ENCODE results near the gene STAP2. TPM values are rescaled to one million over a fixed set of nuclear protein-coding genes. Genes with fewer than 3 reads are reported as not detected.

The STAP2 gene
- 2.3 and 3.7 TPM in 2 replicates for total RNA-seq (2013; cell fraction: nucleolus; rRNA removed)
- 19.2 and 24.6 TPM in 2 replicates for total RNA-seq (2014; rRNA removed)
- 13.6 and 14.3 TPM in 2 replicates for total RNA-seq (2014; rRNA removed; fragmentation: Illumina TruSeq; extraction: Trizol)
- total RNA-seq (2021) = 18.5 and 21.4 TPM in 2 replicates
- 4.3 TPM for polyA plus RNA-seq (2011; ENCODE audit: low read depth)
- polyA plus RNA-seq (2011; rRNA removed) = 1.7 and 2.6 TPM in 2 replicates
- 3.5 and 3.7 TPM in 2 replicates for polyA plus RNA-seq (2011; cell fraction: cytosol; rRNA removed)
- polyA plus RNA-seq (2011; cell fraction: nucleus; rRNA removed) = 2.9 and 3.7 TPM in 2 replicates
- 8.1 and 10.2 TPM in 2 replicates for polyA plus RNA-seq (2012)
- polyA plus RNA-seq (2014; fragmentation: Illumina TruSeq; extraction: Trizol) = 11.2 and 11.6 TPM in 2 replicates
- polyA plus RNA-seq (2014; fragmentation: Nextera tagmentation; extraction: Ambion mirVana) = 1 to 10 TPM in 1 of 2 experiments, under 1 TPM in 1; 0.84 to 2.0 TPM
- polyA plus RNA-seq (2014; rRNA removed) = 22.4 and 23.6 TPM in 2 replicates
- polyA plus RNA-seq (2016; fragmentation: Nextera tagmentation; extraction: Ambion mirVana) = 10 to 100 TPM; 16.9 to 21.2 TPM
- polyA minus RNA-seq (2011; rRNA and poly(A)+ RNA removed) = 1.2 and 3.0 TPM in 2 replicates
- polyA minus RNA-seq (2011; cell fraction: cytosol; rRNA and poly(A)+ RNA removed) = 1.3 and 2.5 TPM in 2 replicates
- polyA minus RNA-seq (2011; cell fraction: nucleus; rRNA and poly(A)+ RNA removed) = 0.38 and 0.60 TPM in 2 replicates
- percentile 33 among the genes with signal in this experiment for Bru-seq, nascent RNA
- BruChase-seq, experiment 1, labeled RNA remaining after a 6-hour chase = percentile 39 among the genes with signal in this experiment
- BruChase-seq, experiment 2, labeled RNA remaining after a 2-hour chase = percentile 35 among the genes with signal in this experiment
- long read RNA-seq, experiment 1, partial matches to known transcripts = 0 of 6 reads
- long read RNA-seq, experiment 1, other reads (novel, unspliced or antisense) = 2 of 6 reads
- long read RNA-seq, experiment 2, transcript STAP2-201 (13 exons, 1,426 nt) = major isoform, 9 of 12 reads
- long read RNA-seq, experiment 2, partial matches to known transcripts = 0 of 12 reads
- long read RNA-seq, experiment 2, other reads (novel, unspliced or antisense) = 2 of 12 reads

DNA sequence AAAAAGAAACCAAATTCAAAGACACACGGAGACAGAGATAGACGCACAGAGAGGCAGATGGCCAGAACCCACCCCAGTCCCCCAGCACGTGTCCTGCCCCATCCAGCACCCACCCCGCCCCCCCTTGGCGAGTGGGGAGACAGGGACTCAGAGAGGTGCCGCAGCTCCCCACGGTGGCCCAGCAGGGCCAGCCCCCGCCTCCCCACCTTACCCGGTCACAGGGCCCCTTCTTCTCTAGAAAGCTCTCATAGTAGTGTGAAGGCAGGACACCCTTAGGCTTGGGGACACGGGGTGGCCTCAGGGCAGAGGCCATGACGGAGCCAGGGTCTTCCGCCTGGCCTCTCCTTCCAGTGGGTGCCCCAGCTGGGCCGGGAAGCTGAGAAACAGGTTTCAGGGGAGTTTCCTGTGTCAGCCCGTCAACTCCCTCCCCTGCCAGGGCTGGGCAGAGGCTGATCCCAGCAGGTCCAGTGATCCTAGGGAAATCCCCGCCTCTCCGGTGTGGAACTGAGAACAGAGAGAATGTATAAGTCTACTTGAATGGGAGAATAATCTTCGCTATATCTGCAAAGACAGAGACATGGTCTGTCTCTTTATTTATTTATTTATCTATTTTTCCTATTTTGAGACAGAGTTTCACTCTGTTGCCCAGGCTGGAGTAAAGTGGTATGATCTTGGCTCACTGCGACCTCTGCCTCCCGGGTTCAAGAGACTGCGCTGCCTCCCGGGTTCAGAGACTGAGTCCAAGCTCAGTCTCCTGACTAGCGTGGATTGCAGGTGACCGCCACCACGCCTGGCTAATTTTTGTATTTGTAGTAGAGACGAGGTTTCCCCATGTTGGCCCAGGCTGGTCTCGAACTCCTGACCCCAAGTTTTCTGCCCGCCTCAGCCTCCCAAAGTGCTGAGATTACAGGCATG, at the start of gene STAP2:
Gene STAP2, minus strand, starts transcription at position 387 of the 915 bp plus-strand sequence. Its CDS starts 74 bp downstream, at position 313.
- BruUV-seq (replicated peaks) = no TSS peak
- DNase-seq (ENCODE audit: low read depth, low spot score) (no peak), FAIRE-seq (no peak), ATAC-seq (no peak)
- Histone ChIP-seq H4K20me1 (ENCODE audit: control insufficient read depth, insufficient read depth) (no peaks in the 10 kb centered on the region), H3K27me3 (replicated peaks in 1 of 2; ENCODE audit: control insufficient read depth in 2 of 2, insufficient read depth in 2 of 2, low read length in 1 of 2) (no peaks in the 10 kb centered on the region), H3K4me2 (ENCODE audit: control insufficient read depth, insufficient read depth) (peak within 1 kb of the TSS; percentile 87), H3K36me3 (ENCODE audit: control insufficient read depth in 2 of 2, insufficient read depth in 2 of 2, low read length in 1 of 2) (no peaks in the 10 kb centered on the region), H3K79me2 (ENCODE audit: control insufficient read depth, insufficient read depth, low read length) (no peaks in the 10 kb centered on the region), H3K9ac (ENCODE audit: control insufficient read depth, insufficient read depth, low read length) (peak within 1 kb of the TSS; percentile 72), H2AFZ (ENCODE audit: control insufficient read depth, low read depth, low read length) (peak within 1 kb of the TSS; percentile 83), H3K27ac (ENCODE audit: control insufficient read depth, insufficient read depth) (peak within 1 kb of the TSS; percentile 81), H3K4me3 (peak within 1 kb of the TSS; percentile 85), H3K4me1 (ENCODE audit: control insufficient read depth, insufficient read depth, low read length) (peaks cover 7% of the 10 kb centered on the region), H3K9me3 (replicated peaks; ENCODE audit: control insufficient read depth, insufficient read depth, low read length) (no peaks in the 10 kb centered on the region)
- ChIA-PET SMC1A (ENCODE audit: uncharacterized antibody, unreplicated experiment) (interaction anchor here (0.8 to 2.3 kb wide), 3 partner anchors 14 to 351 kb away, joined by 4 to 8 read pairs (median 4); partner anchors contain the start of gene CHAF1A), POLR2A (interaction anchor here (0.5 to 0.8 kb wide), 2 partner anchors 29 to 60 kb away, joined by 3 read pairs; no protein-coding TSS in a partner anchor), RAD21 (ENCODE audit: unreplicated experiment) (interaction anchor here (0.7 kb wide), 1 partner anchor 11 kb away, joined by 4 read pairs; no protein-coding TSS in a partner anchor), CTCF (interaction anchor here (0.8 to 2.4 kb wide), 4 partner anchors 14 to 72 kb away, joined by 3 to 10 read pairs (median 4); partner anchors contain the start of gene CHAF1A)
- intact Hi-C loops (cut with micrococcal nuclease; ENCODE audit: unreplicated experiment) = no loop called here
- WGBS (ENCODE audit: insufficient coverage, insufficient replicate concordance, low lambda C conversion rate, missing lambda C conversion rate) = 51% methylated on average over 27 of the region's 27 CpGs
- in situ Hi-C loops (cut with MboI) = no loop called here
- no peak for TF ChIP-seq TARDBP (IDR thresholded peaks at IDR 0.05; ENCODE audit: borderline replicate concordance)
- TF ChIP-seq EGR1 (IDR thresholded peaks at IDR 0.05; ENCODE audit: borderline replicate concordance in 1 of 2, low read depth in 2 of 2, low read length in 2 of 2) = 0 out of 3 replicates have a peak, but pooled peaks of 1 of the 2 experiments have one; percentile 15
- TF ChIP-seq IKZF2 (IDR thresholded peaks at IDR 0.05) = no peak
- TF ChIP-seq NFYB (IDR thresholded peaks at IDR 0.05; ENCODE audit: insufficient read depth, low read depth, low read length) = no peak
- TF ChIP-seq ZZZ3 (IDR thresholded peaks at IDR 0.05; ENCODE audit: control insufficient read depth, insufficient read length, low read depth) = no peak
- no peak for TF ChIP-seq ZBED1 (IDR thresholded peaks at IDR 0.05; ENCODE audit: borderline replicate concordance)
- no peak for TF ChIP-seq SUPT20H (IDR thresholded peaks at IDR 0.05; ENCODE audit: borderline replicate concordance, control insufficient read depth, low read depth, low read length)
- TF ChIP-seq, protein P1, sequence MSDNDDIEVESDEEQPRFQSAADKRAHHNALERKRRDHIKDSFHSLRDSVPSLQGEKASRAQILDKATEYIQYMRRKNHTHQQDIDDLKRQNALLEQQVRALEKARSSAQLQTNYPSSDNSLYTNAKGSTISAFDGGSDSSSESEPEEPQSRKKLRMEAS (IDR thresholded peaks at IDR 0.05; ENCODE audit: low read depth, low read length) = no peak
- TF ChIP-seq SMC3 (IDR thresholded peaks at IDR 0.05; ENCODE audit: borderline replicate concordance, low read length) = no peak
- TF ChIP-seq STAT3 (IDR thresholded peaks at IDR 0.05; ENCODE audit: low read depth, low read length) = no peak
- TF ChIP-seq CHD1 (IDR thresholded peaks at IDR 0.05; ENCODE audit: low read depth, low read length) = no peak
- no peak for TF ChIP-seq MYC (IDR thresholded peaks at IDR 0.05; ENCODE audit: insufficient read depth, insufficient read length, insufficient replicate concordance, low read length, severe bottlenecking)
- TF ChIP-seq CTCF (IDR thresholded peaks at IDR 0.05 in 2 of 3, conservative IDR thresholded peaks at IDR 0.05 in 1 of 3; ENCODE audit: control insufficient read depth in 2 of 3, extremely low read depth in 1 of 3, insufficient read depth in 1 of 3, low read depth in 3 of 3, low read length in 3 of 3) = no peak
- TF ChIP-seq NBN (IDR thresholded peaks at IDR 0.05) = no peak

All from GM12878 (cell line).